ENCODE results near the gene OSBPL2. TPM values are rescaled to one million over a fixed set of nuclear protein-coding genes. Genes with fewer than 3 reads are reported as not detected.

Gene OSBPL2
- total and polyA plus RNA-seq, 2 donors (not counting 1 experiment from before 2014, with no cell fraction given), result 13.3 to 27.9 TPM

GRCh38 chr20:62236200-62236599 is 2.1 kb upstream of the OSBPL2 start:
- H3K27me3 ChIP-seq (ENCODE audit: control insufficient read depth, insufficient read depth, low read length), result peaks cover 4% of the 10 kb centered on the region
- no peaks in the 10 kb centered on the region for H4K20me1 ChIP-seq (ENCODE audit: control insufficient read depth, extremely low read depth, insufficient read depth, low read length)
- TF ChIP-seq CTCF (conservative IDR thresholded peaks at IDR 0.05 in 1 of 2, IDR thresholded peaks at IDR 0.05 in 1 of 2; ENCODE audit: low read depth in 1 of 2, low read length in 2 of 2), result no peak
- no peak for TF ChIP-seq EZH2 (IDR thresholded peaks at IDR 0.05; ENCODE audit: low read length, missing control alignments)
- no peak overlapping the region for H3K27ac ChIP-seq (ENCODE audit: insufficient read depth, low read length)
- no peak overlapping the region for H3K4me2 ChIP-seq (ENCODE audit: extremely low read depth, insufficient read depth, low read length)
- H3K79me2 ChIP-seq (ENCODE audit: control insufficient read depth, insufficient read depth, low read length), result peaks cover 6% of the 10 kb centered on the region
- H3K9me3 ChIP-seq (ENCODE audit: control insufficient read depth, insufficient read depth, low read depth, low read length), result no peaks in the 10 kb centered on the region
- no peak overlapping the region for H3K9ac ChIP-seq (ENCODE audit: insufficient read depth, low read length)
- no peak for DNase-seq (ENCODE audit: low read depth in 2 of 2)
- H3K4me3 ChIP-seq (replicated peaks in 1 of 4; ENCODE audit: control extremely low read depth in 1 of 4, insufficient read depth in 1 of 4, low read depth in 3 of 4, low read length in 4 of 4), result no peak overlapping the region
- H3K36me3 ChIP-seq (ENCODE audit: control insufficient read depth, insufficient read depth, low read length), result no peaks in the 10 kb centered on the region
- no peak overlapping the region for H2AFZ ChIP-seq (ENCODE audit: low read length)
- no peaks in the 10 kb centered on the region for H3K4me1 ChIP-seq (ENCODE audit: control insufficient read depth, extremely low read depth, insufficient read depth, low read length)

- H3K4me2 ChIP-seq (ENCODE audit: extremely low read depth, insufficient read depth, low read length), result no peak overlapping the region
- no peaks in the 10 kb centered on the region for H3K4me1 ChIP-seq (ENCODE audit: control insufficient read depth, extremely low read depth, insufficient read depth, low read length)
- H3K27me3 ChIP-seq (ENCODE audit: control insufficient read depth, insufficient read depth, low read length), result peaks cover 4% of the 10 kb centered on the region
- H2AFZ ChIP-seq (ENCODE audit: low read length), result no peak overlapping the region
- DNase-seq (ENCODE audit: low read depth in 2 of 2), result no peak
- H3K79me2 ChIP-seq (ENCODE audit: control insufficient read depth, insufficient read depth, low read length), result peaks cover 10% of the 10 kb centered on the region
- no peaks in the 10 kb centered on the region for H3K36me3 ChIP-seq (ENCODE audit: control insufficient read depth, insufficient read depth, low read length)
- TF ChIP-seq CTCF (conservative IDR thresholded peaks at IDR 0.05 in 1 of 2, IDR thresholded peaks at IDR 0.05 in 1 of 2; ENCODE audit: low read depth in 1 of 2, low read length in 2 of 2) (no peak), EZH2 (IDR thresholded peaks at IDR 0.05; ENCODE audit: low read length, missing control alignments) (no peak)
- no peak overlapping the region for H3K4me3 ChIP-seq (replicated peaks in 1 of 4; ENCODE audit: control extremely low read depth in 1 of 4, insufficient read depth in 1 of 4, low read depth in 3 of 4, low read length in 4 of 4)
- H4K20me1 ChIP-seq (ENCODE audit: control insufficient read depth, extremely low read depth, insufficient read depth, low read length), result no peaks in the 10 kb centered on the region
- H3K27ac ChIP-seq (ENCODE audit: insufficient read depth, low read length), result no peak overlapping the region
- no peak overlapping the region for H3K9ac ChIP-seq (ENCODE audit: insufficient read depth, low read length)
- no peaks in the 10 kb centered on the region for H3K9me3 ChIP-seq (ENCODE audit: control insufficient read depth, insufficient read depth, low read depth, low read length)
Measured at GRCh38 chr20:62236766-62237513, 1.4 kb upstream of the OSBPL2 start.

- no peaks in the 10 kb centered on the region for H3K36me3 ChIP-seq (ENCODE audit: control insufficient read depth, insufficient read depth, low read length)
- no peaks in the 10 kb centered on the region for H3K9me3 ChIP-seq (ENCODE audit: control insufficient read depth, insufficient read depth, low read depth, low read length)
- peaks cover 4% of the 10 kb centered on the region for H3K27me3 ChIP-seq (ENCODE audit: control insufficient read depth, insufficient read depth, low read length)
- no peak overlapping the region for H3K9ac ChIP-seq (ENCODE audit: insufficient read depth, low read length)
- no peaks in the 10 kb centered on the region for H4K20me1 ChIP-seq (ENCODE audit: control insufficient read depth, extremely low read depth, insufficient read depth, low read length)
- H3K4me1 ChIP-seq (ENCODE audit: control insufficient read depth, extremely low read depth, insufficient read depth, low read length), result no peaks in the 10 kb centered on the region
- H2AFZ ChIP-seq (ENCODE audit: low read length), result no peak overlapping the region
- H3K4me2 ChIP-seq (ENCODE audit: extremely low read depth, insufficient read depth, low read length), result peak overlapping the region; percentile 95
- no peak for DNase-seq (ENCODE audit: low read depth in 2 of 2)
- H3K4me3 ChIP-seq (replicated peaks in 1 of 4; ENCODE audit: control extremely low read depth in 1 of 4, insufficient read depth in 1 of 4, low read depth in 3 of 4, low read length in 4 of 4), result peak overlapping the region in 2 of 4 experiments; percentile 54 to 59
- no peak overlapping the region for H3K27ac ChIP-seq (ENCODE audit: insufficient read depth, low read length)
- no peak for TF ChIP-seq EZH2 (IDR thresholded peaks at IDR 0.05; ENCODE audit: low read length, missing control alignments)
- no peak for TF ChIP-seq CTCF (conservative IDR thresholded peaks at IDR 0.05 in 1 of 2, IDR thresholded peaks at IDR 0.05 in 1 of 2; ENCODE audit: low read depth in 1 of 2, low read length in 2 of 2)
- peaks cover 10% of the 10 kb centered on the region for H3K79me2 ChIP-seq (ENCODE audit: control insufficient read depth, insufficient read depth, low read length)
Measured at GRCh38 chr20:62237514-62237800, 864 bp upstream of the OSBPL2 start.
